A673 (cell line): Measurements from ENCODE around the gene FAM227B. TPM values are rescaled to one million over a fixed set of nuclear protein-coding genes. Genes with fewer than 3 reads are reported as not detected.

Source experiments
- BruUV-seq: library from RNA; stranded (reverse); fragments of 400-500 nt; replicated peaks from 2 replicates; lab custom pipeline; 2021; lab: Mats Ljungman, UMichigan
- CTCF ChIA-PET: fragments of 300-600 bp; sonication (Branson Sonifier 250); formaldehyde crosslinking; loops from one replicate; lab custom pipeline; 2022; ENCODE audit warnings: antibody characterized with exemption; lab: Charles Lee
- POLR2A ChIA-PET: fragments of 300-600 bp; sonication (Branson Sonifier 250); formaldehyde crosslinking; loops from one replicate; lab custom pipeline; 2022; ENCODE audit warnings: antibody characterized with exemption; ENCODE audit not compliant: low non-redundant PET; lab: Charles Lee
- DNase-seq: peaks from one replicate; pipeline ENCODE4 v3.0.0-alpha.2; 2015; ENCODE audit warnings: low spot score
- H3K27ac ChIP-seq: fragments of 200-600 bp; sonication (generic); 2 replicates; pipeline ENCODE4 v1.5.1; 2016; ENCODE audit warnings: mixed run types, low read depth, mild to moderate bottlenecking, mixed read lengths, antibody characterized with exemption, low read length; ENCODE audit not compliant: poor library complexity, severe bottlenecking
- H3K27me3 ChIP-seq: fragments of 200-600 bp; sonication (generic); replicated peaks from 2 replicates; pipeline ENCODE4 v1.6.1; 2017; ENCODE audit warnings: mixed run types, low read depth, mild to moderate bottlenecking, mixed read lengths, antibody characterized with exemption, low read length; ENCODE audit not compliant: insufficient read depth, poor library complexity
- H3K36me3 ChIP-seq: fragments of 200-600 bp; sonication (generic); 2 replicates; pipeline ENCODE4 v1.6.1; 2016; ENCODE audit warnings: mixed run types, mild to moderate bottlenecking, mixed read lengths, antibody characterized with exemption, low read length; ENCODE audit not compliant: insufficient read depth, poor library complexity, severe bottlenecking
- H3K4me1 ChIP-seq: fragments of 200-600 bp; sonication (generic); 2 replicates; pipeline ENCODE4 v1.6.1; 2017; ENCODE audit warnings: mixed run types, mild to moderate bottlenecking, mixed read lengths, antibody characterized with exemption, low read length; ENCODE audit not compliant: insufficient read depth, poor library complexity, severe bottlenecking
- H3K4me3 ChIP-seq: fragments of 200-600 bp; sonication (generic); 2 replicates; pipeline ENCODE4 v1.5.1; 2016; ENCODE audit warnings: low read depth, mixed run types, mild to moderate bottlenecking, mixed read lengths, low read length; ENCODE audit not compliant: poor library complexity, severe bottlenecking
- H3K9me3 ChIP-seq: fragments of 200-600 bp; sonication (generic); 2 replicates; pipeline ENCODE4 v1.6.1; 2016; ENCODE audit warnings: mixed run types, low read depth, mild to moderate bottlenecking, mixed read lengths, antibody characterized with exemption, low read length; ENCODE audit not compliant: poor library complexity, severe bottlenecking
- CTCF ChIP-seq: fragments of 300-800, 200-600 bp; sonication (generic); conservative IDR thresholded peaks from 2 replicates; pipeline ENCODE4 v1.5.1; 2017; ENCODE audit warnings: low read depth, mild to moderate bottlenecking, antibody characterized with exemption, low read length, moderate library complexity, mixed read lengths
- EZH2 ChIP-seq: fragments of 200-600 bp; sonication (generic); IDR thresholded peaks from 2 replicates; pipeline ENCODE4 v1.6.1; 2017; ENCODE audit warnings: borderline replicate concordance, low read depth, mild to moderate bottlenecking, mixed read lengths, antibody characterized with exemption, low read length; ENCODE audit not compliant: poor library complexity, severe bottlenecking
- intact Hi-C: fragments of 100-400 bp; cut with micrococcal nuclease; formaldehyde crosslinking; loops from one replicate; pipeline ENCODE4 v1.10.0; 2022; ENCODE audit not compliant: unreplicated experiment
- total RNA-seq: library from RNA; stranded (reverse); gene quantifications from 2 replicates; pipeline ENCODE4 v1.2.3, GENCODE V29; 2021

The FAM227B gene
- total RNA-seq, 1 experiment from 2014 or later, result 2.3 TPM

- H3K4me3 ChIP-seq, result no peak overlapping the region
- DNase-seq, result no peak
- no peak overlapping the region for H3K27ac ChIP-seq
- POLR2A ChIA-PET, result no interaction called here
- intact Hi-C loops, result no loop called here
- H3K9me3 ChIP-seq, result no peaks in the 10 kb centered on the region
- TF ChIP-seq CTCF (no peak), EZH2 (no peak)
- CTCF ChIA-PET, result no interaction called here
- H3K36me3 ChIP-seq, result no peaks in the 10 kb centered on the region
- H3K4me1 ChIP-seq, result no peaks in the 10 kb centered on the region
- no peaks in the 10 kb centered on the region for H3K27me3 ChIP-seq
- no TSS peak for BruUV-seq
These were observed 289.2 kb downstream of the FAM227B start for GRCh38 chr15:49331442-49331841.

DNA sequence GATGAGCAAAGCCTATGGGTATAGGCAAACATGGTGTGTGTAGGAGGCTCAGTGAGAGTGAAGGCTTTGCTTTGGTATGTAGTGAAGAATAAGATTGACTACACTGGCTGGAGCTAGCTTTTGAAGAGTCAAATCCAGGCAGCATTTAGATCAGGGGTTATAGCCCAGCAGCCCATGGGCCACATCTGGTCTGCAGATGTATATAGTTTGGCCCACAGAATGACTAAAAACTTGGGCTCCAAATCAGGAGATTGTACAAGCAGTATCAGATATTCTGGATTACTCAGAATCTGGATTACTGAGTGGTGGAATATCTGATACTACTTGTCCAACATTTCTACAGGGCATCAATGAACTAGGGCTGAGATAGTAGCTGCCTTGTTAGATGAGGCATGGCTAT is 290.5 kb downstream of the FAM227B start:
- ChIA-PET POLR2A (interaction anchor here (0.6 to 0.7 kb wide), 2 partner anchors 57 to 798 kb away, joined by 3 to 5 read pairs; no protein-coding TSS in a partner anchor), CTCF (no interaction called here)
- H3K27me3 ChIP-seq, result no peaks in the 10 kb centered on the region
- no peak overlapping the region for H3K27ac ChIP-seq
- TF ChIP-seq EZH2 (no peak), CTCF (no peak)
- H3K9me3 ChIP-seq, result no peaks in the 10 kb centered on the region
- H3K4me3 ChIP-seq, result no peak overlapping the region
- no peaks in the 10 kb centered on the region for H3K4me1 ChIP-seq
- H3K36me3 ChIP-seq, result no peaks in the 10 kb centered on the region
- DNase-seq, result no peak
- intact Hi-C loops, result no loop called here
- no TSS peak for BruUV-seq

DNA sequence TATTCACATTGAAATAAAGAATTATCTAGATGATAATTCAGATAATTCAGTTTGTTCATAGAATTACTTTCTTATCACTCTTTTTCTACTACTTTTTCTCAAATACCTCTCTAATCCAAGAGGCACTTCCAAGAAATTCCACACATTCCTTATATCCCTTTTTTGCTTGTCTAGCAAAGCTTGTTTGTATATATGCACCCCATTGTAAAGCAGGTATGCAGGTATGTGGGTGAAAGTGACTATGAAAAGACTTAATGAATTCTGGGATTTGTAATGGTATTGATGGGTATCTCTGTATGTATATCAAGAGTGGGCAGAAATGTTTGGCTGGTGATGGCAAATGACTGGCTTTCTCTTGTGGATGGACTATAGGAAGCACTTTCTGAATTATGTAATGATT is 291.7 kb downstream of the FAM227B start:
- no peaks in the 10 kb centered on the region for H3K9me3 ChIP-seq
- TF ChIP-seq CTCF, result no peak
- TF ChIP-seq EZH2, result no peak
- POLR2A ChIA-PET, result no interaction called here
- H3K36me3 ChIP-seq, result no peaks in the 10 kb centered on the region
- DNase-seq, result no peak
- no TSS peak for BruUV-seq
- H3K27me3 ChIP-seq, result no peaks in the 10 kb centered on the region
- intact Hi-C loops, result no loop called here
- H3K4me1 ChIP-seq, result no peaks in the 10 kb centered on the region
- H3K27ac ChIP-seq, result no peak overlapping the region
- CTCF ChIA-PET, result no interaction called here
- no peak overlapping the region for H3K4me3 ChIP-seq
